Measurements from ENCODE around the gene SNHG17.

SNHG17 gene

DNA sequence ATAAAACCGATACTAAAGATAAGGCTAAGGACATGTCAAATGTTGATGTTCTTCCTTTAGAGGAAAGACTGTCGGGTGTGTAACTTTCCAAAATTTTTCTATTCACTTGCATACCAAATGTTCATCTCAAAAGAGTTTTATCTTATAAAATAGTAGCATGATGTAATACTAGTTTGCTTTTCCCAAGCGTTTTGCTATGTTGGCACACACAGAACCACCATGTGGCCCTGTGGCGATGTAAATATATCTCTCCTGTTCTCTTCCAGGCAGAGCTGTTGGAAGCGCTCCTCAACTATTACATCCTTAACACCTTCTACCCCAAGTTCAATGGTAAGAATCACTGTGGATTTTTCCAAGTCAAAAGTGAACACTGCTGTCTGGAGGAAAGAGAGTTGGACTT, 62.3 kb downstream of the SNHG17 start:
- DNase-seq, result no peak
